ENCODE data around the gene TBC1D9B.

DNA sequence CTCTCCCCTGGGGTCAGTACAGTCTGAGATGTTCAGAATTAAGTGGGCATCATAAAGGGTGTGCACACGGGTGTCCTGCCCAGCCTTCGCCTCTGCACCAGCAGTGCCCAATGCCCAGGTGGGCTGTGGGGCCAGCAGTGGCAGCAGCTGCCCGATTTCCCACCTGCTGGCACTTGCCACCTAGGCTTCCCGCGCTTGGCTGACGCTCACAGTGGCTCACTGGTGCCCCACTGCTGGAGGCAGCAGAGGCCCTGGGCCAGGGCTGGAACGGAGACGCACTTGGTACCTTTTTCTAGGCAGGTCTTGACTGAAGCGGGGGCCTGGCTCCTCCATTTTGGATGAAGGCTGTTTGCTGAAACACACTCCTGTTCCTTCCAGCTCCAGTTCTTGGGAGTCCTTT is 66.1 kb downstream of the TBC1D9B start:
- TF ChIP-seq POLR2A (IDR thresholded peaks at IDR 0.05; ENCODE audit: low read depth, low read length) (no peak), POLR2AphosphoS5 (IDR thresholded peaks at IDR 0.05; ENCODE audit: low read depth, low read length) (no peak)
